ENCODE results near the gene BCAT1.
A peak's percentile ranks its signal among the peaks of the same experiment; 100 is the strongest.

The BCAT1 gene

DNA sequence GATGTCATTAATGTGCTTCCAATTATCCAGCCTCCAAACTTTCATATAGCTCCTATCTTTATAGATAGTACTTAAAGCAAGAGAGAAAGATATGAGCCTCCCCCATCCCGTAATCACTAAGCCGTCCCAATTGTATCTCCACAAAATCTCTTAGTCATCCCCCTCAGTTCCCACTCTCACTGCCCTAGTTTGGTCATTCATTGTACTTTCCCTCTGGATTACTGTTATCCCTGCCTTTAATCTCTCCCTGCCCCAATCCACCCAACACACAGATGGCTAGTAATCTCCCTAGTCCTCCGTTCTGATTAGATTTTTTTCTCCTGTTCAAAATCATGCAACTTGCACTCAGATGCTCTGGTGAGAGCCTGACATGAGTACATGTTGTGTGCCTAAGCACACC lies 5.4 kb upstream of the BCAT1 start:
- no peaks in the 10 kb centered on the region for H3K9me3 ChIP-seq (ENCODE audit: control insufficient read depth, low read length)
- H3K79me1 ChIP-seq (replicated peaks; ENCODE audit: low read length, poor library complexity, severe bottlenecking): no peaks in the 10 kb centered on the region
- H2AK5ac ChIP-seq (ENCODE audit: low read length, severe bottlenecking): no peak overlapping the region
- H3K4me2 ChIP-seq (ENCODE audit: low read length, poor library complexity, severe bottlenecking): no peak overlapping the region
- H4K91ac ChIP-seq (ENCODE audit: low read length): no peak overlapping the region
- no peak overlapping the region for H2BK120ac ChIP-seq (ENCODE audit: low read depth, low read length)
- H2AFZ ChIP-seq (ENCODE audit: low read depth, low read length): no peak overlapping the region
- no peak overlapping the region for H3K4me3 ChIP-seq (ENCODE audit: insufficient read depth in 1 of 2, low read depth in 1 of 2, low read length in 2 of 2)
- H3K4ac ChIP-seq (ENCODE audit: low read depth in 1 of 2, low read length in 2 of 2): no peak overlapping the region
- no peak for DNase-seq
- H2BK5ac ChIP-seq (ENCODE audit: low read depth, low read length, poor library complexity, severe bottlenecking): no peak overlapping the region
- no peak overlapping the region for H3K18ac ChIP-seq (ENCODE audit: low read depth in 1 of 2, low read length in 2 of 2)
- H3K23ac ChIP-seq (ENCODE audit: low read length in 2 of 2): no peak overlapping the region
- no peaks in the 10 kb centered on the region for H3K36me3 ChIP-seq (ENCODE audit: control insufficient read depth in 1 of 2, insufficient read depth in 2 of 2, low read depth in 1 of 2, low read length in 2 of 2)
- H3K27me3 ChIP-seq (ENCODE audit: control insufficient read depth in 1 of 2, insufficient read depth in 1 of 2, low read length in 2 of 2): no peaks in the 10 kb centered on the region
- H4K8ac ChIP-seq (ENCODE audit: low read length): no peak overlapping the region
- WGBS: 83% methylated on average over 3 of the region's 3 CpGs
- H3K9ac ChIP-seq (ENCODE audit: low read length): no peak overlapping the region
- H3K14ac ChIP-seq (ENCODE audit: low read length in 2 of 2): no peak overlapping the region
- H2BK12ac ChIP-seq (ENCODE audit: low read length in 2 of 2): no peak overlapping the region
- H2BK15ac ChIP-seq (ENCODE audit: low read depth, poor library complexity, severe bottlenecking): no peak overlapping the region
- peaks cover 2% of the 10 kb centered on the region for H3K4me1 ChIP-seq (ENCODE audit: control insufficient read depth, insufficient read depth, low read depth, low read length)
- H3K27ac ChIP-seq (ENCODE audit: low read length, poor library complexity, severe bottlenecking): no peak overlapping the region

DNA sequence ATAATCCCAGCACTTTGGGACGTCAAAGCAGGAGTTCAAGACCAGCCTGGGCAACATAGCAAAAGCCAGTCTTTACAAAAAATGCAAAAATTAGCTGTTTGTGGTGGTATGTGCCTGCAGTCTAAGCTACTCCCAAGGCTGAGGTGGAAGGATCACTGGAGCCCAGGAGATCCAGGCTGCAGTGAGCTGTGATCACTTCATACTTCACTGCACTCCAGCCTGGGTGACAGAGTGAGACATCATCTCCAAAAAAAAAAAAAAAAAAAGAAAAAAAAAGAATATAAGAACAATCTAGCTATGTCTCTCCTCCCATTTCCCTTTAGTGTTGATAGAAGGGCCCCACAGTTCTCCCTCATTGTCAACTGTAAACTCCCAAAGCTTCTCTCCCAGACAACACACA lies 3.5 kb upstream of the BCAT1 start:
- WGBS: 75% methylated on average over 1 of the region's 1 CpG
- Histone ChIP-seq H2BK5ac (ENCODE audit: low read depth, low read length, poor library complexity, severe bottlenecking) (no peak overlapping the region), H4K91ac (ENCODE audit: low read length) (no peak overlapping the region), H2BK12ac (ENCODE audit: low read length in 2 of 2) (no peak overlapping the region), H3K14ac (ENCODE audit: low read length in 2 of 2) (no peak overlapping the region), H3K4me1 (ENCODE audit: control insufficient read depth, insufficient read depth, low read depth, low read length) (peaks cover 4% of the 10 kb centered on the region), H3K27ac (ENCODE audit: low read length, poor library complexity, severe bottlenecking) (no peak overlapping the region), H3K23ac (ENCODE audit: low read length in 2 of 2) (no peak overlapping the region), H3K9me3 (ENCODE audit: control insufficient read depth, low read length) (no peaks in the 10 kb centered on the region), H3K36me3 (ENCODE audit: control insufficient read depth in 1 of 2, insufficient read depth in 2 of 2, low read depth in 1 of 2, low read length in 2 of 2) (no peaks in the 10 kb centered on the region), H2BK15ac (ENCODE audit: low read depth, poor library complexity, severe bottlenecking) (no peak overlapping the region), H3K9ac (ENCODE audit: low read length) (no peak overlapping the region), H3K4me2 (ENCODE audit: low read length, poor library complexity, severe bottlenecking) (no peak overlapping the region), H2BK120ac (ENCODE audit: low read depth, low read length) (no peak overlapping the region), H3K4ac (ENCODE audit: low read depth in 1 of 2, low read length in 2 of 2) (no peak overlapping the region), H2AK5ac (ENCODE audit: low read length, severe bottlenecking) (no peak overlapping the region), H4K8ac (ENCODE audit: low read length) (no peak overlapping the region), H2AFZ (ENCODE audit: low read depth, low read length) (no peak overlapping the region), H3K79me1 (replicated peaks; ENCODE audit: low read length, poor library complexity, severe bottlenecking) (no peaks in the 10 kb centered on the region), H3K27me3 (ENCODE audit: control insufficient read depth in 1 of 2, insufficient read depth in 1 of 2, low read length in 2 of 2) (no peaks in the 10 kb centered on the region), H3K4me3 (ENCODE audit: insufficient read depth in 1 of 2, low read depth in 1 of 2, low read length in 2 of 2) (no peak overlapping the region), H3K18ac (ENCODE audit: low read depth in 1 of 2, low read length in 2 of 2) (no peak overlapping the region)
- no peak for DNase-seq

DNA sequence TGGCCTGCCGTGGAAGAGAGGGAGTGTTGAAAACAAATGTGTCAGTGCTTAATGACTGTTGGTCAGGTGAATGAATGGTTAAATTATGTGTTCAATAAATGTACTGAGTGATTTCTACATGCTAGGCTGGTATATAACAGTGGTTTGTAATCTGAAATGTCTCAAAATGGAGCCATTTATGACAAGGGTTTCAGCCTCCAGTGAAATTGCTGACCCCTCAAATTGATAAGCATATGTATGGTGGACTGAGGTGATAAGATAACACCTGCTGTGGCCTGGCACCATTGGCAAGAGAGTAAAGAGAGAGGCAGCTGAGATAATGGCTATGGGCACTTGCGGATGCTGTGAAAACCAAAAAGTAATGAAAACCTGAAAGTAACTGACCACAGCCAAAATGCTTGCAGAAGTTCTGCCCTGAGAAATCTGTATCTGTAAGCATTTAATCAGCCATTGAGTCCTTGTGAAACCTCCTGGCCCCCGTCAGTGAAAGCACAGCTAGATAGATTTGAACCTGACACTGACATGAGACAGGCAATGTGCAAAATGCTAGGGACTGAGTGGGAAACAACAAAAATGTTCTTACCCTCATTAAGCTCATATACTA lies 1.4 kb upstream of the BCAT1 start:
- no peak overlapping the region for H3K4me2 ChIP-seq (ENCODE audit: low read length, poor library complexity, severe bottlenecking)
- 64% methylated on average over 3 of the region's 3 CpGs for WGBS

DNA sequence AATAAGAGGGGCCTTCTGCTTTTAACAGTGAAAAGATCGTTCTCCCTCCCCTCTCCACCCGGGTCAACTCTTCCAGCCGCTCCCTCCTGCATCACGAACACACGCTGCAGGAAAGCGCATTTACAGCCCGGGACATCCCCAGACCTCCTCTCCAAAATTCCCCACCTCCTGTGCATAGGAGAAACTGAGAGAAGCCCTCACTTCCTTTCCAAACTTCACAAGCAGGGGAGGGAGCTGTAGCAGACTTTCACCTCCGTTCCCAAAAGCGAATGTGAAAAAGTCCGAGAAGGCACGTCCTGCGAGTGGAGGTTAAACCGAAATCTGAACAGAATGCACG lies 513 bp downstream of the BCAT1 start:
- peak overlapping the region; percentile 91 for H3K9ac ChIP-seq (ENCODE audit: low read length)
- no peak overlapping the region for H2BK5ac ChIP-seq (ENCODE audit: low read depth, low read length, poor library complexity, severe bottlenecking)
- peak overlapping the region in 1 of 2 experiments; percentile 61 for H3K23ac ChIP-seq (ENCODE audit: low read length in 2 of 2)
- peak overlapping the region; percentile 85 for H2BK120ac ChIP-seq (ENCODE audit: low read depth, low read length)
- no peak overlapping the region for H3K14ac ChIP-seq (ENCODE audit: low read length in 2 of 2)
- H3K27ac ChIP-seq (ENCODE audit: low read length, poor library complexity, severe bottlenecking): peak overlapping the region; percentile 60
- WGBS: under 1% methylated on average over 14 of the region's 14 CpGs
- peak overlapping the region; percentile 72 to 85 for H3K4me3 ChIP-seq (ENCODE audit: insufficient read depth in 1 of 2, low read depth in 1 of 2, low read length in 2 of 2)
- H3K4me1 ChIP-seq (ENCODE audit: control insufficient read depth, insufficient read depth, low read depth, low read length): peaks cover 4% of the 10 kb centered on the region
- H3K79me1 ChIP-seq (replicated peaks; ENCODE audit: low read length, poor library complexity, severe bottlenecking): no peaks in the 10 kb centered on the region
- H2AFZ ChIP-seq (ENCODE audit: low read depth, low read length): no peak overlapping the region
- H3K36me3 ChIP-seq (ENCODE audit: control insufficient read depth in 1 of 2, insufficient read depth in 2 of 2, low read depth in 1 of 2, low read length in 2 of 2): peaks cover 0 to 9% of the 10 kb centered on the region in 2 experiments
- peak overlapping the region; percentile 76 for H3K4me2 ChIP-seq (ENCODE audit: low read length, poor library complexity, severe bottlenecking)
- peak overlapping the region; percentile 19 to 52 for H3K4ac ChIP-seq (ENCODE audit: low read depth in 1 of 2, low read length in 2 of 2)
- no peaks in the 10 kb centered on the region for H3K27me3 ChIP-seq (ENCODE audit: control insufficient read depth in 1 of 2, insufficient read depth in 1 of 2, low read length in 2 of 2)
- H3K18ac ChIP-seq (ENCODE audit: low read depth in 1 of 2, low read length in 2 of 2): peak overlapping the region; percentile 55 to 93
- no peak overlapping the region for H2BK15ac ChIP-seq (ENCODE audit: low read depth, poor library complexity, severe bottlenecking)
- peak overlapping the region; percentile 83 for H4K91ac ChIP-seq (ENCODE audit: low read length)
- H2BK12ac ChIP-seq (ENCODE audit: low read length in 2 of 2): no peak overlapping the region
- peak; percentile 51 for DNase-seq
- H3K9me3 ChIP-seq (ENCODE audit: control insufficient read depth, low read length): no peaks in the 10 kb centered on the region
- peak overlapping the region; percentile 23 for H4K8ac ChIP-seq (ENCODE audit: low read length)
- no peak overlapping the region for H2AK5ac ChIP-seq (ENCODE audit: low read length, severe bottlenecking)

More for the DNA sequence above, 1.4 kb upstream of the BCAT1 start:
- Histone ChIP-seq H3K9me3 (ENCODE audit: control insufficient read depth, low read length) (no peaks in the 10 kb centered on the region), H3K36me3 (ENCODE audit: control insufficient read depth in 1 of 2, insufficient read depth in 2 of 2, low read depth in 1 of 2, low read length in 2 of 2) (peaks cover 0 to 1% of the 10 kb centered on the region in 2 experiments), H2BK12ac (ENCODE audit: low read length in 2 of 2) (no peak overlapping the region), H4K8ac (ENCODE audit: low read length) (no peak overlapping the region), H3K27me3 (ENCODE audit: control insufficient read depth in 1 of 2, insufficient read depth in 1 of 2, low read length in 2 of 2) (no peaks in the 10 kb centered on the region), H2AFZ (ENCODE audit: low read depth, low read length) (peak overlapping the region; percentile 42), H2AK5ac (ENCODE audit: low read length, severe bottlenecking) (peak overlapping the region; percentile 2), H3K4me1 (ENCODE audit: control insufficient read depth, insufficient read depth, low read depth, low read length) (peaks cover 4% of the 10 kb centered on the region), H3K9ac (ENCODE audit: low read length) (no peak overlapping the region), H3K18ac (ENCODE audit: low read depth in 1 of 2, low read length in 2 of 2) (peak overlapping the region; percentile 8 to 40), H3K27ac (ENCODE audit: low read length, poor library complexity, severe bottlenecking) (no peak overlapping the region), H3K4me3 (ENCODE audit: insufficient read depth in 1 of 2, low read depth in 1 of 2, low read length in 2 of 2) (no peak overlapping the region), H2BK15ac (ENCODE audit: low read depth, poor library complexity, severe bottlenecking) (no peak overlapping the region), H2BK5ac (ENCODE audit: low read depth, low read length, poor library complexity, severe bottlenecking) (no peak overlapping the region), H2BK120ac (ENCODE audit: low read depth, low read length) (no peak overlapping the region), H3K23ac (ENCODE audit: low read length in 2 of 2) (no peak overlapping the region), H3K4ac (ENCODE audit: low read depth in 1 of 2, low read length in 2 of 2) (no peak overlapping the region), H3K14ac (ENCODE audit: low read length in 2 of 2) (no peak overlapping the region), H3K79me1 (replicated peaks; ENCODE audit: low read length, poor library complexity, severe bottlenecking) (no peaks in the 10 kb centered on the region), H4K91ac (ENCODE audit: low read length) (no peak overlapping the region)
- DNase-seq: peak; percentile 21

Data from mesenchymal stem cell (in vitro differentiated cells and primary cell).